Femur (tissue), 1 donor: ENCODE results near the gene AHRR.
"Not testable (repeated sequence)": the region's sequence is repeated elsewhere in the genome, so short reads cannot be mapped to it uniquely, and the experiment has no call there.

Experiments used
- DNase-seq: peaks from one replicate; pipeline ENCODE4 v3.0.0-alpha.2; 2017

AHRR gene

GRCh38 chr5:306011-306805 is 15.3 kb upstream of the AHRR start:
- DNase-seq, result no peak

GRCh38 chr5:307306-307705 is 14.2 kb upstream of the AHRR start:
- no peak for DNase-seq

- no peak for DNase-seq
These were observed 13.5 kb upstream of the AHRR start for GRCh38 chr5:307794-308579.

- DNase-seq, result no peak
These were observed 12.7 kb upstream of the AHRR start for GRCh38 chr5:308672-309271.

GRCh38 chr5:309831-310230 is 11.7 kb upstream of the AHRR start:
- DNase-seq, result not testable (repeated sequence)

- no peak for DNase-seq
These were observed 11.0 kb upstream of the AHRR start for GRCh38 chr5:310516-310915.

- DNase-seq, result no peak
These were observed 10.5 kb upstream of the AHRR start for GRCh38 chr5:310941-311434.

- no peak for DNase-seq
These were observed 9.6 kb upstream of the AHRR start for GRCh38 chr5:311963-312362.

GRCh38 chr5:312845-313244 is 8.7 kb upstream of the AHRR start:
- no peak for DNase-seq

- no peak for DNase-seq
These were observed 8.2 kb upstream of the AHRR start for GRCh38 chr5:313265-313664.

- DNase-seq, result no peak
These were observed 7.6 kb upstream of the AHRR start for GRCh38 chr5:313806-314376.

- no peak for DNase-seq
These were observed 6.6 kb upstream of the AHRR start for GRCh38 chr5:314676-315487.

- no peak for DNase-seq
These were observed 5.9 kb upstream of the AHRR start for GRCh38 chr5:315488-316209.

- DNase-seq, result no peak
These were observed 5.1 kb upstream of the AHRR start for GRCh38 chr5:316210-317085.

- DNase-seq, result no peak
These were observed 4.3 kb upstream of the AHRR start for GRCh38 chr5:317086-317811.

GRCh38 chr5:318341-318897 is 3.1 kb upstream of the AHRR start:
- no peak for DNase-seq

- no peak for DNase-seq
These were observed 2.4 kb upstream of the AHRR start for GRCh38 chr5:318931-319601.

GRCh38 chr5:320524-321229 is 837 bp upstream of the AHRR start:
- DNase-seq, result no peak
